ENCODE measurements around the gene GLYR1.

DNA sequence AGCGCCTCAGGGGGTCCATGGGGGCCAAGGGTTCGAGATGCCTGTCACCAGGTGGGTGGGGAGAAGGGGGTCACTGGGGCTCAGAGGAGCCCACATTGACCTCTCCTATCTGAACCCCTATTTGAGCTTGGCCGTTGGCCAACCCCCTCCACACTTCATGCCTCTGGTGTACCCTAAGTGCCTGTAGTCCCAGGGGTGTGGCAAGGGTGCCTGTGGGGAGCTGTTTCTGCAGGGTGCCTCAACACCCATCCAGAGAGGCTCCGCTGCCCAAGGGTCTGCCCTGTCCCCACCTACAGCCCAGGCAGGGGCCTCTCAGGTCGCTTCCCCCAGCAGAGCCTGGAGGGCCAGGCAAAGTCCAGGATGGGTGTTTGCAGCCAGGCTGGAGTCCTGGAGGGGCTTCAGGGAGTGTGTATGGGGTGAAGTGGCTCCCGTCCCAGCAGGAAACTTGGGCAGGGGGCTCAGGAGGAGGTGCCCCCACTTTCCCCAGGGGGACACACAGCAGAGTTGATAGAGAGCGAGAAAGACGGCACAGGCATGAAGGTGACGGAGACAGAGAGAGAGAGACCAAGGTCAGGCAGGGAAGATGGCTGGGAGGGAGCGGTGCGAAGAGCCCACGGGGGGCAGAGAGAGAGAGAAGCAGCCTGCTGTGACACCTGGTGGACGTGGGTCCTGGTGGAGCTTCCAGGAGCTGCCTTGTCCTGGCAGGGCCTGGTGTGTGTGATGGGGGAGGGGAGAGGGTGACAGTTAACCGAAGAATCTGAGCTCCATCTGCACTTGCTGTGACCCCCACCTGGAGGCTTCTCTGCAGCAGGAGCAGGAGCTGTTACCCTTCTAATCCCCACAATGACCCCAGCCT lies 59.2 kb downstream of the GLYR1 start, which contains the start of gene SEPTIN12:
- TF ChIP-seq EGR1 (IDR thresholded peaks at IDR 0.05; ENCODE audit: low read depth in 2 of 2) (no peak), TAF1 (conservative IDR thresholded peaks at IDR 0.05) (no peak)
- TF ChIP-seq, protein P1, sequence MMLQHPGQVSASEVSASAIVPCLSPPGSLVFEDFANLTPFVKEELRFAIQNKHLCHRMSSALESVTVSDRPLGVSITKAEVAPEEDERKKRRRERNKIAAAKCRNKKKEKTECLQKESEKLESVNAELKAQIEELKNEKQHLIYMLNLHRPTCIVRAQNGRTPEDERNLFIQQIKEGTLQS (IDR thresholded peaks at IDR 0.05): no peak
